GM18508 (cell line): ENCODE data around the gene LIPC.
A peak's percentile ranks its signal among the peaks of the same experiment; 100 is the strongest.

ENCODE experiments used
- ATAC-seq: cut with Tn5 transposase; IDR thresholded peaks from one replicate; pipeline ENCODE4 v1.9.1; 2021; ENCODE audit warnings: moderate number of reproducible peaks; ENCODE audit not compliant: insufficient read depth, unreplicated experiment

LIPC gene

DNA sequence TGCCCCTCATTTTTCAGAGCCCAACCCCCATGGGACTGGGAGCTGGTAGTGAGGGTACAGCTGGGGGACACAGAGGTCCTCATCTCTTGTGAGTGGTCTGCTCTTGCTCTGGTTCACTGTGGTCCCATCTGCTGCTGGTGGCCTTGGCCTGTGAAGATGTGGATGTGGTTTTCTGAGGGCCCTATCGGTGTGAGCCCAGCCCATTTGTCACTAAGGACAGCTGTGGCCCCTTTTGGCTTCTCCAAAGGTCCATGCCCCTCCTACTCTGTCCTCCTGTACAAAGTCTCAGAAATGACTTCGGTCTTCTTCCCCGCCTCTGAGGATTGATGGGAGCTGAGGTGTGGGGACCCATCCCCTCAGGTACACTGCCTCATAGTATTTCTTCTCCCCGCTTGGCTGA lies 21.0 kb downstream of the LIPC start:
- ATAC-seq: no peak

DNA sequence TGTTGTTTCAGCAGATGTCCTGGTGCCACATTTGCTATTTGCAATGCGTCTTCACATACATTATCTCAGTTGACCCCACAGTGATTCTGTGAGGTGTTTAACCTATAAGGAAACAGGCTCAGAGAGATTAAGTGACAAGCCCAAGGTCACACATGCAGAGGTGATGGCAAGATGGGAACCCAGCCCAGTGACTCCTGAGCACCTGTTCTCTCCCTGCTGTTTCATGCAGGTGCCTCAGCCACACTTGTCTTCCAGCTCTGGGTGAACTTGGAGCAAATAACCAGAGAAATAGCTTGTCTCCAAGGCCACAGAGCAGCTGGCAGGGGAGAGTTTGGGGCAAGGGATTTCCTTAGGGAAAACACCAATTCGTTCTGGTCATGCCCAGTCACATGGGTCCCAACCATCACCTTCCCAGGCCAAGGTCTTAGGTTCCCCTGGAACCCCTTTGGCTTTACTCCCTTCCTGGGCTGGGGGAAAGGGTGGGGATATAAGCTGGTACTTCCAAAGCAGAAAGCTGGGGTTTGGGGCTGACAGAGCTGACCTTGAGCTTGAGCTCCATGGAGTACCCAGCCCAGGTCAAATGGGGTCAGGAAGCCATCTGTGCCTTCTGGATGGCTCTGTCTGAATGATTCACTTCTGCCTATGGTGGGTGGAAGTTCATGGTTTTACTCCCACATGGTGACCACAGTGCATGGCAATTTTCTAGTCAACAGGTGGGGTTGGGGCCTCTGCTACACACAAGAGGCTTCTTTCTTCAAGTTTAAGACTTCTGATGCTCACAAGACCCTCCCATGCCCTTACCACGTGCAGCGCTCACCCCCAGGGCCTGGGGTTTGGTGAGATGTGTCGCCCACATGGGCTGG lies 22.4 kb downstream of the LIPC start:
- no peak for ATAC-seq

DNA sequence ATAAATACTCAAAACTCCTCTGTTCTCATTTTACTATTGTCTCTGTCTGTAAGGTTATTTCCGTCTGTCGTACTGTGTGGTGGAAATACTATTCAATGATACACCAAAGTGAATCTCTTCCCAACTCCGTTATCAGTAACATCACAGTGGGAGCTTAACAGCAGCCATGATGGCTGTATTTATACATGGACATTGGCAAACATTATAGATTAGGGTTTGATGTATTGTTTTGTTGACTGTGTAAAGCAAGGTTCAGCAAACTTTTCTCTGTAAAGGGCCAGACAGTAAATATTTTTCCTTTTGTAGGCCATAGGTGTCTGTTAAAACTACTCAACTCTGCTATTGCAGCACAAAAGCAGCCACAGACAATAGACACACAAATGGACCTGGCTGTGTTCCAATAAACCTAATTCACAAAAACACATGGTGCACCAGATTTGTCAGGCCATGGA lies 23.2 kb downstream of the LIPC start:
- no peak for ATAC-seq

DNA sequence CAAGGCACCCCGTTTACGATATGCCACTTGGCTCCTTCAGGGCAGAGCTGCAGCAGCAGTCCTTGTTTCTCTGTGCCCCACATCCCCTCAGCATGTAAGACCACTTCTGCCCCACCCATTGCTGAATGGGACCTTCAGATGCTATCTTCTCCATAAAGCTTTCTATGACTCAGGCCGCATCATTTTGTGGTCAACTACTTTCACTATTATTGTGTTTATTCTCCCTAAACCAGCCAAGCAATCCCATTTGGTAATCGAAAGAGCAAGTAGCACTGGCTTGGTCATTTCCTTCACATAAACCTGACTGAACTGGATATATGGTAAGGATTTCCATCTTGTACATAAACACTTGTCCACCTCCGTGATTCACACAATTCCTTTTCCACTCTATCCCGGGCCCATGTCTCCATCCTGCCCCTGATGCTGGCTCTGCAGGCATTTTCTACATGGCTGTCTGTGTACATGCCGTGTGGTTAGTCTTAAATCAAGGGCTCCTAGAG lies 25.7 kb downstream of the LIPC start:
- ATAC-seq: peak; percentile 69

DNA sequence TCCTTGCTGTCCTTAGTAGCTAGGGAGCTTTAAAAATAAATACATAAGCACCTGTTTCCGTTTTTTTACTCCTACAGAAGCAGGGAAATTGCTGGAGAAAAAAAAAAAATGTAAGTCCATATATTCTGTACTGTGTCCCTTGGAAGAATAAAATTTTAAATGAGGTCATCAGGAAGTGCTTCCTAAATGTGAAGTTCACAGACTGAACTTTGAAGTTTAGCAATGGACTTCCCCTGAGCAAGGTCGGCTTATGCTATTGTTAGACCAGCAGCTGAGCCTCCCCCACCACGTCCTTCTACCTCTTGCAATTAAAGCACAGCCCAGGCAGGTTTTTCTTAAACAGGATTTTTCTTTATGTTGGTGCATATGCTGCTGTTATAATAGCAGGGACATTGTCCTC lies 26.3 kb downstream of the LIPC start:
- no peak for ATAC-seq

DNA sequence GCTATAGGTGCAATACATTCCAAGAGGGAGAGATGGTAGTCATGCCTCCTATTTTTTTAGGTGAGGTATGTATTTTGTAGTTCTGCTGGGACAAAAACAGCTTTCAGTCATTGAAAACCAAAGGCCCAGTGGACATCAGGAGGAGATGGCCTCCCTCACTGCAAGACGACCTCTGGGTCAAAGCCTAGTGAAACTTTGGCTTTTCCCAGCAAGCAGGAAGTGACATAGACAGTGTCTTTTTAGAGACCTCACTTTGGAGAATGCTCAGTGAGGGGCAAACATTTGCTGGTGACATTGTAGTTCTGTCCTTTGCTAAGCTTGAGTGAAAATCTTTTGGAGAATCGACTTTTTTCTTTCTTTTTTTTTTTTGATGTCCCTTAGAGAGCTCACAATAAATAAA lies 27.3 kb downstream of the LIPC start:
- no peak for ATAC-seq

DNA sequence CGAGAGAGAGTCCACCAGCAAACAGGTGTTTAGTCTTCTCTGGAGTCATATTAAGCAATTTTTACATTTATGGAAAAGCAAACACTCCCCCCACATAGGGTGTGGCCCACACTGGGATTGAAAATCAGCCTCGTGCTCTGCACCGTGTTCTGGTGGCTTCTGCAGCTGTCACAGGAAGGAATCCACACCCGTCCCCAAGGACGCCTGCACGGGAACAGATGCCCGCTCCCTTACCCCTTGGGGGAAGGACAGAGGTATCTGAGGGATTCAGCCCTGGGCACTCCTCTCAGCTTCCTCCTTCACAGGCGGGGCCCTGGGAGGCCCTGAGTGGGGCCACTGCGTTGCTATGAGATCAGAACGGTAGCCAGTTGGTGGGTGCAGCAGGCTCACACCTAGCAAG lies 27.8 kb downstream of the LIPC start:
- ATAC-seq: no peak

DNA sequence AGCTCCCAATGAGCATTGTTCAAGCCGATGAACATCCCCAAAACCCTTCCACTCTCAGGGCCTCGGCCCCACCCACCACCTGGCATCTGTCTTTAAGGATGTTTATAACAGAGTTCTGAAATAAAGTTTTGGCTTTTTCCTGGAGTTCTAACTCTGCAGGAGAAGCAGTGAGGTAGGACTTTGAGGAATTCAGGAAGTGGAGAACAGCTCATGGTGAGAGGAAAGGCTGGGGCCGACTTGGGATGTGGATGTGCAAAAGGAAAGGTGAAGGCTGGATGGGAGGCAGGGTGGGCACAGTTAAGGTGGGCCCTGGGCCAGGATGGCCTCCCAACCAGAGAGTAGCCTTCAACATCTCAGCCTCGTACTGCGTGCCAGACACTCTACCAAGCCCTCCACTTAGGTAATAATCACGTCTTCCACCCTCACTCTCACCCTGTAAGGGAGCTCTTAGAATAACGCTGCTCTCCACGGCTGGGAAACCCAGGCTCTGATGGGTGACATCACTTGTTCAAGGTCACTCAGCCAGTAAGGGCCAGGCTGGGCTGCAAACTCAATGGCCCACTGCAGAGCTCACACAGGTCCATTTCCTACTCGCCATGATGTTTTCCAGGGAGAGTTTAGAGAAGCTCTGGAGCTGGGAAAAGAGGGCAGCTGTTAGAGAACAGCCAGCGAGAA lies 28.5 kb downstream of the LIPC start:
- ATAC-seq: no peak

DNA sequence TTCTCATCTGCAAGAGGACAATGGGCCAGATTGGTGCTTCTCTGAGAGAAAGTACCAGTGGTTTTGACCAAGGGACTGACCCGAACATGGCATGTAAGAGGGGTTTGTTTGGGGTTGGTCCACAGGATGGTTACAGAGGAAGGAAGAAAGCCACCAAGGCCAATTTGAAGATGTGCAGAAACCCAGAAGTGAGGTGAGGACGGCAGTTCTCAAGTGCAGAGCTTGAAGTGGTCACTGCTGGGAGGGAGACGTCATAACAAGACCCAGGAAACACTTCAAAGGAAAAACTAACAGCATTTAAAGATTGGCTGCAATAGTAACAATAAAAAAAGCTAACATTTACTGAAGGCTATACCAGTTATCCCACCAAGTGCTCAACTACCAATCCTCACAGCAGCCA lies 29.1 kb downstream of the LIPC start:
- ATAC-seq: no peak

DNA sequence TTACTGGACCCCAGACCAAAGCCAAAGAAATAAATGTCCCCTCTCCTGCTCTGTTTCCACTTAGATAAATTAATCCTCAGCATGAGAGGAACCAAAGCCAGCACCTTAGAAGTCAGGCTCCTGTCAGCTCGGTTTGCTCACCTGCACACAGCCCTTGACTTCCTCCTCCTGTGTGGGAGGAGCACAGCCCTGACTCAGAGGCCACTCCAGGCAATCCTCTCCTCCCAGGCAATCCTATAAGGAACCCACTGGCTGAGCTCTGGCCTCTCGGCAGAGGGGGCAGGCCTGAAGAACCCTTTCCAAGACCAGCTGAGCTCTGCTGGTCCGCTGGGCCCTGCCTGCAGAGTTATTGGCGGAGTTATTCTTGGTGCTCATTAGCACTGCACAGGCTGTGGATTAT lies 30.8 kb downstream of the LIPC start:
- no peak for ATAC-seq

DNA sequence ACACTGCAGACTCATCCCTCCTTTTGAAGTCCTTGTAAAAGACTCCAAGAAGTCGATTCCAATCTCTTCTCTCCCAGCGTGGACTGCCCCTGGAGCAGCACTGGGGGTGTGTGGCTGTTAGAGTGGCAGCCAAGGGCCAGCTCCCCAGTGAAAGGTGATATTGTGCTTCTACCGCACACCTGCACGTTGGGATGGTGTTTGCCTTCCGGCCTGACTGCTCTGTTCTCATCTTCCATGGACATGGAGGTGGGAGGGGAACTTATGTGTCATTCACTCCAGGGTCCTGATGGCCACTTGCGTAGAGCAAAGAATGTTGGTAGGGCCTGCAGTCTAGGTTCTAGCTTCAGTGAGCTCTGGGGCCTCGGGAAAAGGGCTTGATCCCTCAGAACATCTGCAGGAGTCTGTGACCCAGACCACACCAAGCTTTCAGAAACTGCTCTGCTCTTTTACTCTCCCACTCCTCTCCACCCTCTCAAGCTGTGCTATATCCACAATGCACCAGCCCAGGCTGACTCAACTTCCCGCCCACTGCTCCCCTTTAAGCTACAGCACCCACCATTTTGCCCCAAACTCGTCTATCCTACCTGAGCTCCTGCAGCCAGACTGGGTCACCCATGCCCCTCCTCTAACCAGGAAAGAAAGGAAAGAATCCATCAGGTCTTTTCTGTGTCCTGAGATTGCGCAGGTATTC lies 31.3 kb downstream of the LIPC start:
- ATAC-seq: no peak

DNA sequence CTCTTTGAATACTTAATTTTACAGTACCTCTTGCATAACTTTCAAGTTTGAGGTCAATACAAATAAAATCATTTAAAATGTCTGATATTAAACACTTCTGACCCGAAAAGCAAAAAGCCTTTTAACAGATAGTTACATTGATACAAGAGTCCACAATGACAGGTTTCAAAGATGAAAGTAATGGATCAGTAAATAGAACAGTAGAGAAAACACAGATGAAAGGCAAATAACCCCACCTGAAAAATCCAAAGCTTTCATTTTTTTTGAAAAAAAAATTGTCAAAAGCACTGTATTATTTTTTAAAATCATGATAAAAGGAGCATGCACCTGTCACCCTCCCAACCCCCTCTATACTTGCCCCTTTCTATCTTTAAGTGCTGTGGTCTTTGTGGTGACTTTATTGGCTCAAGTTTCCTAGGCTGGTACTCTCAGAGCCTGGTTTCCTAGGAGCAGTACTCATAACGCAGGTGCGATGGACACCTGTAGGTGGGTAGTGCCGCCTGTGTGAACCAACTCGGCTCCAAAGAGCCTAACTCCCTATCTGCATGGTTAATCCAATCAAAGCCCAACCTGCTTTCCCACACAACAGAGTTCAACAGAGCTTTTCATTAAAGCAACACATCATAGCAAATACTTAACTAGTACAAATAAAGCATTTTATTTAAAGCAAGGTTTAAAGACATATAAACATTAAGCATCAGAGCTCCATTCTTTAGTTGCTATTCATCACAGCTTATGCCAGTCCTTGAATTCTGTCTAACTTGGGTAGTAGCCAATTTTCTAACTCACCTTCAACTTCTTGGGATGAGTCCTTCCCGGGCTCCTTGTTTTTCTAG lies 32.2 kb downstream of the LIPC start:
- ATAC-seq: no peak

DNA sequence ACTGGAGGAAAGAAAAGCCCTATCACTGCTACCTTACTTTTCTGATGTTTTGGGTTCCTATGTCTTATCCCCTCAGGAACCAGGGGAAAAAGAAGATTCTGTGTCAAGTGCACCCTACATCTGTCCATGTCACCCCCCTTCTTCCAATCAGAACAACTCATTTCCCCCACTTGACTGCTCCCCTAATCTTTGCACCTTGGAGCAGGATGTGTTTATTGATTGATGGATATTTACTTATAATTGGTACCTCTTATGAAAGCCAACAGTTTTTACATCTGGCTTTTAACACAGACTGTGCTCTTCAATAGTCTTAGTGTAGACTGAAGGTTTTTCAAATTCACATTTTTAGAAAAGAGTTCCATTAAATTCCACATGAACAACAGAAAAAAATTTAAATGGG lies 33.3 kb downstream of the LIPC start:
- ATAC-seq: no peak

DNA sequence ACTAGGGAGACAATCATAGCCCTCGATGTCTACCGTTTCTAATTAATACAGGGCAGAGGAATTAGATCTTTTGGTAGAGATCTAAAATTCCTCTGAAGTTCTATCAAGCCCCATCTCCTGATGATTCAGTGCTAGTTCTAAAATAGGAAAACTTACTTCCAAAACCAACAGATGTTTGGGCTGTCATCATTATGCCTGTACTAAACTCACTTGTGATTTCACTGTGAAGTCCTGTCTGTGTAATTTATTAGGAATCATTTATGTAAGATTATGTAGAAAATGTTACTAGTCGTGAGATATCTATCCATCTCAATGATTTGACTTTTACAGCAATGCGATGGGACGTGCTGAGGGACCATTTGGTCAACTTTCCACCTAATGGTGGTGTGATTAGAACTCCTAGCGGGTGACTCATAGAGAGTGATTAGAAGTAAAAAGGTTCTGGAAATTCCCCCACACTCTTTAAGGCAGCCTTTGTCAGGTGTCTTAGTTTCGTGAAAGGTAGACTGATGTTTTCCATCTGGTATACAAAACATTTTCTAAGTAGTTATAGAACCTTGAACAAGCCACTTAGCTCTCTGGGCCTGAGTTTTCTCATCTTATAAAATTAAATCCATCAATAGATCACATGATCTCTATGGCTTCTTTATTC lies 34.2 kb downstream of the LIPC start:
- no peak for ATAC-seq

DNA sequence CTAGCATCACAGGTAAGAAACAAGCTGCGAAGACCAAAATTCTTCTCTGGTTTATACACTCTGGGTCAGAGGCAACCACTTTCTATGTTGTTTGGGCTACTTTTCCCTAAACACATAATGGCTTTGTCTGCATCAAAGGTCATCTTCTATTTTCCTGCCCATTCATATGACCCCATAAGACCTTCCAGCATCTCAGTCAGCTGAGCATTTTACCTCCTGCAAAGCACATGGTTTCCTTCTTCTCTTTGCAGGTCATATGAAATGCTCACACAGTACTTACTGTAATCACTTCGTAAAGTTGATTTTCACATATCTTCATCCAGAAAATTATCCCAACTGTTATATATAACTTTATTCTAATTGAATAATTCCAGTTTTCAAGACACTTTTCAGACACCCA lies 34.8 kb downstream of the LIPC start:
- ATAC-seq: no peak

DNA sequence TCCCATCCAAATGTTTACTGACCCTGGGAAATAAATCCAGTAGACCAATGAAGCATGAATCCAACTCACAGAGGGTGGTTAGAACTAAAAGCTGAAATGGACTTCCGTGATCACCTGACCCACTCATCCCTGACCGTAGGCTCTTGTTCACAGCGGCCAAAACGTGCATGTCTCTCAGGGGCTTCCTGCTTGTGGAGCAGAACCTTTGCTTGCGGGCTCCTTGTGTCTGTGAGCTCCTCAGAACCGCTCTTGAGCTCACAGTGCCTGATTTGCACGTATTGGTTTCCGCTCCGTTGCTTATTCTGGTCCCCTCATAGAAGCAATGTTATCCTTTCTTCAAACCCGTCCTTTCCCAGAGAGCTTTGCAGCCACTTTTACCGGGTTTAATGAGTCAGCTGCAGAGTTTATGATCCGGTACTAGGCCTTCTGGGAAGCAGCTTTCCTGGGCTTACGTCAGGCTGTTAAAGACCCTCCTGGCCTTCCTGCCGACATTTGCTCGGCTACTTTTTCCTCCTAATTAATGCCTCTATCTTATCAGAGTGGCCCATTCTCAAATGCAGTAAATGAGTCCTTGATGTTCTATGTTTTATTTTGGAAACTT lies 35.4 kb downstream of the LIPC start:
- no peak for ATAC-seq

DNA sequence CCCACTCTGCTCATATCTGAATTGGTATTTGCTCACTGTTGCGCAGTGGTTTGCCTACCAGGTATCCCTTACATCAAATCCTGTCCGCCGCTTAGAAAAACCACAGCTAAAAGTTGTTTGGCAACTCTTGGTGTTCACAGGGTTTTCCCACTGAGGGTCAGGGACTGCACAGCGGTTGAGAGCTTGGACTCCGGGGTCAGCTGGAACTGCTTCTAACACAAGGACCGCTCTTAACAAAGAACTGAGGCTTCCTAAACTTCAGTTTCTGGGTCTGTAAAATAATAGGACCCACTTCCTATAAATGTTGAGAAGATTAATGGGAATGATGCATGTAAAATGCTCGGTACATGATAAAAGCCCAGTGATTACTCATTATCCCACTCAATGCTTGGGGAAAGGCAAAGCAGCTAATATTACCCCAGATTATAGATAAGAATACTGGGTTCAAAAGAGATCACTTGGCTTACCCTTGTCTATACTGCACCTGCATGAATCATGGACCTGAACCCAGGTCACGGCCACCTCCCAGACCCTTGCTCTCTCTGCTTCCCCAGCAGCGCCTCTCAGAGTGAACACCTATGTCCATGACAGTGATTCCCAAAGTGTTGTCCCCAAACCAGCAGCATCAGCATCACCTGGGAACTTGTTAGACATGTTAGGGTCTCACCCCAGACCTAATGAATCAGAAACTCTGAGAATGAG lies 36.1 kb downstream of the LIPC start:
- no peak for ATAC-seq

DNA sequence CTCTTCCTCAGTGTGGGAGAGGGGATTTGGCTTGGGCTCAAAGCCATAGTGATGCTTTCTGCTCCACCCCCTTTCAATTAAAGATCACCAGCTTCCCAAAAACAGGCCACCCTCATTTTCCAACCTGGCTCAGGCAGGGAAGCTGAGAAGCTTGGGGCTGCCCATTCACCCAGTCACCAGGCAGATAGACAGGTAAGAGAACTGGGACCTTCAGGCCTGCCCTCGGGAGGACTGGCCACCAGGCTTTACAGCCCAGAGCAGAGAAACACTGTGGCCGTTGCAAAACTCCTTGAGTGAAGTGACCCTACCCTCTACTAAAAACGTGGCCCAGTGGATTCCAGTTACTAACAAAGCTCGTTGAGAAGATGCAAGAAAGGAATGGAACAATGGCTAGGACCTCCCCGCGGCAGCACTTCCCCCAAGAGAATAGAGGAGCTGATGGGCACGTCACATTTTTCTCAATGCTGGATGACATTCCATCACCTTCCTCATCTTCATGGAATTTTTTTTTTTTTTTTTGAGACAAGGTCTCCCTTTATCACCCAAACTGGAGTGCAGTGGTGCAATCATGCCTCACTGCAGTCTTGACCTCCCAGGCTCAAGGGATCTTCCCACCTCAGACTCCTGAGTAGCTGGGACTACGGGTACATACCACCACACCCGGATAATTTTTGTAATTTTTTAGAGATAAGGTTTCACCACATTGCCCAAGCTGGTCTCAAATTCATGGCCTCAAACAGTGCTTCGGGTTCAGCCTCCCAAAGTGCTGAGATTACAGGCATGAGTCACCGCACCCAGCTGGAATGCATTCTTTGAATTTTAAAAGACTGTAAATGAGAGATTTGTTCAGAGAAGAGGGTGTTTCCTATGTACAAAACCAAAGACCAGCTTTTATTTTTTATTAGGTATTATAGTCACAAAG lies 37.9 kb downstream of the LIPC start:
- ATAC-seq: no peak
